ENCODE results near the gene POLG2. TPM values are rescaled to one million over a fixed set of nuclear protein-coding genes. Genes with fewer than 3 reads are reported as not detected.
A peak's percentile ranks its signal among the peaks of the same experiment; 100 is the strongest.
"Not testable (repeated sequence)": the region's sequence is repeated elsewhere in the genome, so short reads cannot be mapped to it uniquely, and the experiment has no call there.

Gene POLG2
- polyA plus RNA-seq, 4 donors, result 19.8 to 56.0 (median 36.4) TPM

DNA sequence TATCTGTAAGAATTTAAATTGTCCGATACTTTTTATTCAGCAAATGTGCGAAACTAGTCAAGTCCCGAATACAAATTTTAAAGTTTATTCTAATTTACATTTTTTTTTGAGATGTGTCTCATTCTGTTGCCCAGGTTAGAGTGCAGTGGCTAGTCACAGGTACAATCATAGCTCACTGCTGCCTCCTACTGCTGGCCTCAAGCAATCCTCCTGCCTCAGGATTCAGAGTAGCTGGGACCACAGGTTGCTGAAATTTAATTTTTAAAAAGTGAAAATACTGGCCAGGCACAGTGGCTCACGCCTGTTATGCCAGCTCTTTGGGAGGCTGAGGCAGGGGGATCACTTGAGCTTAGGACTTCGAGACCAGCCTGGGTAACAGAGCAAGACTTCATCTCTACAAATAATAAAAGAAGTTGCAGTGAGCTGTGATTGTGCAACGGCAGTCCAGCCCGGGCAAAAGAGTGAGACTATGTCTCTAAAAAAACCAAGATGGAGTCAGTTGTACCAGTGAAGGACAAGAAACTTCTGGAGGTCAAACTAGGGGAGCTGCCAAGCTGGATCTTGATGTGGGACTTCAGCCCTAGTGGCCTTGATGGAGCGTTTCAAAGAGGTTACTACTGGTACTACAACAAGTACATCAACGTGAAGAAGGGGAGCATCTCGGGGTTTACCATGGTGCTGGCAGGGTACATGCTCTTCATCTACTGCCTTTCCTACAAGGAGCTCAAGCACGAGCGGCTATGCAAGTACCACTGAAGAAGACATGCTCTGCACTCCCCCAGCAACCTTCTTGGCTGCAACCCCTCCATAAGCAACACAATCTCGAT lies 5.6 kb downstream of the POLG2 start:
- no peak for DNase-seq (ENCODE audit: low read depth in 4 of 4, low spot score in 2 of 4)

DNA sequence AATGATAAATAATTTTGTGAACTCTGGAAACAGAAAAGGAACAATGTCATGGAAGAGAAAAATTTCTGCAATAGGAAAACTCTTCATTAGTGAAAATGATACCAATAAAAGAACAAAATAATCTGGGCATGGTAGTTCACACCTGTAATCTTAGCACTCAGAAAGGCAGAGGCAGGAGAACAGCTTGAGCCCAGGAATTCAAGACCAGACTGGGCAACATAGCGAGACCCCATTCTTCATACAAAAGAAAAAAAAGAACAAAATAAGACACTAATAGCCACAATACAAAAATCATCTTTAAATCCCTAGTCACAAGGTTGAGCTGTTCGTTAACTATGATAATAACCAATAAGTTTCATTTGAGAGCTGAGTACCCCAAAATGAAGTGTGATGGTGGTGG lies 8.6 kb downstream of the POLG2 start:
- DNase-seq (ENCODE audit: low read depth in 4 of 4, low spot score in 2 of 4), result no peak

DNA sequence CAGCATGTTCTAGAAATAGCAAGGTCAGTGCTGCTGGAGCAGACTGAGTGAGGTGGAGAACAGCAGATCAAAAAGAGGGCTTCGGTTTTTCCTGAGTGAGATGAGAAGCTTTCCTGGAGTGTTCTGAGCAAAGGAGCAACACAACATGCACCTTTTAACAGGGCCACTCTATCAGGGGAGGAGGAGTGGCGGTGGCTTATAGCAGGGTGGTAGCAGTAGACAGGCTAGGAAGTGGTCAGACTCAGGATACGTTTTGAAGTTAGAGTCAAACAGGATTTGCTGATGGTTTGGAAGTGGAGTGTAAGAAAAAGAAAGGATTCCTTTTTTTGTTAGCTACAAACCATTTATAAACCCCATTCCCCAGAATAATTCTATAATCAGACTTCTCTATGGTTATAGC lies 12.5 kb downstream of the POLG2 start:
- no peak for DNase-seq (ENCODE audit: low read depth in 4 of 4, low spot score in 2 of 4)

DNA sequence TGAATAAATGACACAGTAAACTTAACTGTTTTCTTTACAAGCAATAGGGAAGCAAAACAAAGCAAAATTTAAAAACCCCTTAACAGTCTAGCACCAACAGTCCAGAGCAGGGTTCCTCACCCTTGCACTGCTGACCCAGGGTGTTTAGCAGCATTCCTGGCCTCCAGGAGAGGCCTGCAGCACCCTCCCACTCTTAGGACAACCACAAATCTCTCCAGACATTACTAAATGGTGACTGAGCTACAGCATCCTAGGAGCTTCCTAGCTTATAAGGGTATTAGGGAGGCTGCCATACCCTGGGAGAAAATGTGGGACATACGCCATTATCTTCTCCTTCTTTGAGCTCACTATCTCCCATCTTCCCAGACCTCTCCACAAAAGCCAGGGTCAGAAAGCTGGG lies 15.9 kb downstream of the POLG2 start:
- no peak for DNase-seq (ENCODE audit: low read depth in 4 of 4, low spot score in 2 of 4)

DNA sequence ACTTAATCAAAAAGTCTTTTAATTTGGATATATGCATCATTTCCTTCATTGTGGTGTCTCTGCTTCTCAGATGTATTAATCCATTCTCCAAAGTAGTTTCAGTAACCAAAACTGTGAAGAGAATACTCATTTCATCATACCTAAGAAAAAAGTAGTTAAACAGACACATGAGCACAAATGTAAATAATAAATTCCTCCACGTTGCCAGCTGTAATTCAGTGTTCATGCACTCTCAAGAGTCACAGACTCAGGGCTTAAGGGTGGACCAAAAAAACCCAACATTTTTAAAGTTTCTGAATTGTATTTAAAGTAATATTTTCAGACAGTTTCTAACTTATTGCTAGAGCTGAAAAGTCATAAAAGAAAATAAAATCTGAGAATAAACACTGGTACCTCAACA lies 19.0 kb downstream of the POLG2 start:
- DNase-seq (ENCODE audit: low read depth in 4 of 4, low spot score in 2 of 4), result no peak

DNA sequence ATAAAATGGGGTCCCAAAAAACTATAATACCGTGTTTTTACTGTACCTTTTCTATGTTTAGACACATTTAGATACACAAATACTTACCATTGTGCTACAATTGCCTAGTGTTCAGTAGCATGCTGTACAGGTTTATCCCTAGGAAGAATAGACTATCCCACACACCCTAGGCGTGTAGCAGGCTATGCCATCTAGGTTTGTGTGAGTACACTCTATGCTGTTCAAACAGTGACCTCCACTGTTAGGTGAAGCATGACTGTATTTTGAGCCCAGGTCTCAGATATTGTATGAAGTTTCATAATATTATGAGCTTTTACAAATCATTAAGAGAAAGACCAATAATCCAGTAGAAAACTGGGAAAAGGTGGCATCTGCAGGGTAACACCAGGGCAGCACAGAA lies 24.3 kb downstream of the POLG2 start:
- no peak for DNase-seq (ENCODE audit: low read depth in 4 of 4, low spot score in 2 of 4)

GRCh38 chr17:64471440-64471839 lies 25.4 kb downstream of the POLG2 start:
- DNase-seq (ENCODE audit: low read depth in 4 of 4, low spot score in 2 of 4), result no peak

- no peak for DNase-seq (ENCODE audit: low read depth in 4 of 4, low spot score in 2 of 4)
Observed at GRCh38 chr17:64470625-64471024, 26.2 kb downstream of the POLG2 start.

GRCh38 chr17:64466834-64467233 lies 30.0 kb downstream of the POLG2 start:
- not testable (repeated sequence) for DNase-seq (ENCODE audit: low read depth in 4 of 4, low spot score in 2 of 4)

DNA sequence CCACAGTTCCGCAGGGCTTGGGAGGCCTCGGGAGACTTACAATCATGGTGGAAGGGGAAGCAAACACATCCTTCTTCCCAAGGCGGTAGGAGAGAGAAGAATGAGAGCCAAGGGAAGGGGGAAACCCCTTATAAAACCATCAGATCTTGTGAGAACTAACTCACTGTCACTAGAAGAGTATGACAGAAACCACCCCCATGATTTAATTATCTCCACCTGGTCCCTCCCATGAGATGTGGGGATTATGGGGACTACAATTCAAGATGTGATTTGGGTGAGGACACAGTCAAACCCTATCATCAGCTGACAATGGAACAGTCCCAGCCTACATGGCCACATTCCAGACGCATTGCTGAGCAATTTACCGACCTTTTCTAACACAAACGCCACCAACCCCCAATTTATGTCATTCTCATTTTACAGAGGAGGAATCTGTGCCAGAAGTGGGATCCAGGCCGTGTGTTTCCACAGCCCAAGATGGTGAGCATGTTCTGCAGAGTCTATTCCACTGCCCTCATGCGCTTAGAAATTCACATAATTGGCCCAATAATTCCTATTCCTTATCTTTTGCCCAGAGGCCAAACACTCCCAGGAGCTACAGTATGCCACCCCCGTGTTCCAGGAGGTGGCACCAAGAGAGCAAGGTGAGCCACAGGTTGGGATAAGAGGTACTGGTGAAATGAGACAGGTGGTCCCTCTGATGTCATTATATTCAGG lies 30.7 kb downstream of the POLG2 start:
- DNase-seq (ENCODE audit: low read depth in 4 of 4, low spot score in 2 of 4), result no peak

- no peak for DNase-seq (ENCODE audit: low read depth in 4 of 4, low spot score in 2 of 4)
Observed at GRCh38 chr17:64461788-64462187, 35.1 kb downstream of the POLG2 start.

DNA sequence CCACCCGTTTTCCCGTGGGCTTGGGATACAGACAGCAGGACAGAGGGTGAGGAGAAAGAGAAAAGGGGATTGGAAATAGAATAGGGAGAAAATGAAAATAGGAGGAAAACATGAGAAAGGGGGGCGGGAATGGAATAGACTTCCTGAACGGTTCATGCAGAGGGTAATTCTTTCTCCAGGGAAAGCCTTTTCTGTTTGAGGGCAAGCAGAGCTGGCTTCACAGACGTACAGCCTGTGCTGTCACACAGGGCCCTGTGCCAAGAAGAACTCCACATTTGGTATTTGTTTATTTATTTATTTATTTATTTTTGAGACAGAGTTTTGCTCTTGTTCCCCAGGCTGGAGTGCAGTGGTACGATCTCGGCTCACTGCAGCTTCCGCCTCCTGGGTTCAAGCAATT lies 35.9 kb downstream of the POLG2 start:
- peak in 3 of 4 donors; percentile 4 to 19 (median 13) for DNase-seq (ENCODE audit: low read depth in 4 of 4, low spot score in 2 of 4)

- not testable (repeated sequence) for DNase-seq (ENCODE audit: low read depth in 4 of 4, low spot score in 2 of 4)
Observed at GRCh38 chr17:64459818-64460217, 37.0 kb downstream of the POLG2 start.

DNA sequence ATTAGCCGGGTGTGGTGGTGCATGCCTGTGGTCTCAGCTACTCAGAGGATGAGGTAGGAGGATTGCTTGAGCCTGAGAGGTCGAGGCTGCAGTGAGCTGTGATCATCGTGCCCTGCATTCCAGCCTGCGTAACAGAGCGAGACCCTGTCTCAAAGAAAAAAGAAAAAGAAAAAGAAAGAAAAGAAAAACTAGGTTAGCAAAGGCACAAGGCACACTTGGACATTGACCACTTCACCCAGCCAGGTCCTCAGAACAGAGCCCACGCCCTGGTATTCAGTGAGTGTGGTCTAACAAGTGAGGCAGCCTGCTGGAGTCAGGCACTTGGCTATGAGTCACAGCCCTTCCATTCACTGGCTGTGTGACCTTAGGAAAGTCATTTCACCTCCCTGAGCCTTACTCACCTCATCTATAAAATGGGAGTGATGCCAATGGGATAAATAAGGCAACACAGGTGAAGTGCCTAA lies 37.5 kb downstream of the POLG2 start:
- no peak for DNase-seq (ENCODE audit: low read depth in 4 of 4, low spot score in 2 of 4)

GRCh38 chr17:64458756-64459155 lies 38.1 kb downstream of the POLG2 start:
- DNase-seq (ENCODE audit: low read depth in 4 of 4, low spot score in 2 of 4), result no peak

GRCh38 chr17:64457156-64457555 lies 39.7 kb downstream of the POLG2 start:
- DNase-seq (ENCODE audit: low read depth in 4 of 4, low spot score in 2 of 4), result no peak

GRCh38 chr17:64455993-64456885 lies 40.6 kb downstream of the POLG2 start:
- no peak for DNase-seq (ENCODE audit: low read depth in 4 of 4, low spot score in 2 of 4)

GRCh38 chr17:64449545-64449944 lies 47.3 kb downstream of the POLG2 start:
- DNase-seq (ENCODE audit: low read depth in 4 of 4, low spot score in 2 of 4), result no peak

DNA sequence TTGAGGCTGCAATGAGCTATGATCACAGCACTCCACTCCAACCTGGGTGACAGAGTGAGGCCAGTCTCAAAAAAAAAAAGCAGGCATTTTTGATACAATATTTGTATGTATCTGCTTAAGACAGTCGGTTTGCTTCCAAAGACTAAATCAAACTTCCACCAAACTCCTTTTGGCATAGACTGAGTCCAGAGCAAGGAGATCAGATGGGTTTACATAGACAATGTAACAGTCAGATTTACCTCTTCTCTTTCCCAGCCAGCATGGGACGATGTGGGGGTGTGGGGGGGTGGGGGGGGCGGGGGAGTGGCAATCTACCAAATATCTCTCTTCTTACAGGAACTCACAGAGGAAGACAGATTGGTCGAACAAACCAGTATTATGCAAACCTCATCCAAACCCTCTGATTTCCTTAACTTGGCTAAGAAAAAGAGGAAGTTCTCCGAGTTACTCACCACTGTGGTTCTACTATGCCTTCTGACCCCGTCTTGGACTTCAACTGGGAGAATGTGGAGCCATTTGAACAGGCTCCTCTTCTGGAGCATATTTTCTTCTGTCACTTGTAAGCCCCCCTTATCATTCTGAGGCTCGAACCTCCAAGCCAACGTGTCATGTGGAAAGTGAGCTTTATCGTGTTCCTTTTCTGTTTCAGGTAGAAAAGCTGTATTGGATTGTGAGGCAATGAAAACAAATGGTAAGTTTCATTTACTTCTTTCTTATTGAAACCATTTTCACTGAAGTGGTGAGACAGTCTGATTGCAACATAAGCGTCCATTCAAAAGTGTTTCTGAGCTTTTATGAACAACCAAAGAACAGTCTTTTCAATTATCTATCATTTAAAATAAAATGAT lies 48.0 kb downstream of the POLG2 start, which contains the start of gene MILR1:
Gene MILR1 (plus strand): TSS at position 451 of the 848 bp plus-strand sequence. CDS start 54 bp downstream, at position 505.
- no peak for DNase-seq (ENCODE audit: low read depth in 4 of 4, low spot score in 2 of 4)

DNA sequence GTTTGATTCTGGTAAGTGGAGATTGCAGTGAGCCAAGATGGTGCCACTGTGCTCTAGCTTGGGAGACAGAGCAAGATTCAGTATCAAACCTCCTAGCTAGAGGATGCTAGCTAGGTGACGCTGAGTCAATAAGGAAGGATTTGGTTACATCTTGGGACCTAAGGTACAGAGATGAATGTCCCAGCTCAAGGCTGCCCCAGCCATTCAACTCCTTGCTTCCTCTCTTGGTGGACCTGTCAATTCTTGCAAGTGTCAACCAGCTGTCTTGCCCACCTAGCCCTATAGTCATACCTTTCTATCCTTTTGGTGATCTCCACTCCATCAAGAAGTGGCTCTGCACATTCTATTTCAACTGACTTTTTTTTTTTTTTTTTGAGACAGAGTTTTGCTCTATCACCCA lies 49.3 kb downstream of the POLG2 start:
- DNase-seq (ENCODE audit: low read depth in 4 of 4, low spot score in 2 of 4), result no peak

All from left renal cortex interstitium (tissue), 4 donors.